ENCODE results near the gene BTF3L4. TPM values are rescaled to one million over a fixed set of nuclear protein-coding genes. Genes with fewer than 3 reads are reported as not detected.
A peak's percentile ranks its signal among the peaks of the same experiment; 100 is the strongest.

The BTF3L4 gene
- polyA plus RNA-seq, 2 of the 4 experiments (the other 2 are of a cell fraction) = 47.4 to 63.8 TPM

DNA sequence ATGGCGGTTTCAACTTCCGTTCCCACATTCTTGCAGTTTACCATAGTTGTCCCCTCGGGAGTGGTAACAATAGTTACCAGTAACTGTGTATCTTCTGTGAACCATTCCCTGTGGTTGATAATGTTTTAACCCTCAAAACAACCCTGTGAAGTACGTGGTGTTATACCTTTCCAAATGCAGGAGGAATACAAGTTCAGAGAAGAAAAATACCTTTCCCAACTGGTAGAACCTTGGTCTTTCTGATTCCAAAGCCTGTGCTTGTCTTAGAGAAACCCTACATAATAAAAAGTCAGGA lies 789 bp downstream of the BTF3L4 start:
- WGBS (ENCODE audit: missing lambda C conversion rate) = 0% methylated on average over 4 of the region's 4 CpGs
- no peak for ATAC-seq
- Histone ChIP-seq H3K9me3 (no peaks in the 10 kb centered on the region), H3K27ac (peak overlapping the region; percentile 99 to 100), H3K4me3 (peak overlapping the region; percentile 85), H3K4me1 (peaks cover 28% of the 10 kb centered on the region), H3K4me2 (peak overlapping the region; percentile 91)
- CTCF ChIA-PET = no interaction called here
- no peak for DNase-seq (ENCODE audit: low read depth in 1 of 2, low spot score in 1 of 2)
- TF ChIP-seq POLR2AphosphoS2 (conservative IDR thresholded peaks at IDR 0.05; ENCODE audit: low read length) = no peak
- TF ChIP-seq HEYL (CRISPR knock-in tag; IDR thresholded peaks at IDR 0.05) = no peak
- no peak for TF ChIP-seq CBX8 (IDR thresholded peaks at IDR 0.05)
- TF ChIP-seq JUNB (IDR thresholded peaks at IDR 0.05) = no peak
- no peak for TF ChIP-seq HDAC2 (IDR thresholded peaks at IDR 0.05)
- TF ChIP-seq RAD21 (conservative IDR thresholded peaks at IDR 0.05 in 1 of 2, IDR thresholded peaks at IDR 0.05 in 1 of 2) = no peak
- POLR2A ChIA-PET = interaction anchor here (3.1 kb wide), 1 partner anchor 24 kb away, joined by 13 read pairs; the partner anchor contains the start of gene KTI12
- no peak for FAIRE-seq

DNA sequence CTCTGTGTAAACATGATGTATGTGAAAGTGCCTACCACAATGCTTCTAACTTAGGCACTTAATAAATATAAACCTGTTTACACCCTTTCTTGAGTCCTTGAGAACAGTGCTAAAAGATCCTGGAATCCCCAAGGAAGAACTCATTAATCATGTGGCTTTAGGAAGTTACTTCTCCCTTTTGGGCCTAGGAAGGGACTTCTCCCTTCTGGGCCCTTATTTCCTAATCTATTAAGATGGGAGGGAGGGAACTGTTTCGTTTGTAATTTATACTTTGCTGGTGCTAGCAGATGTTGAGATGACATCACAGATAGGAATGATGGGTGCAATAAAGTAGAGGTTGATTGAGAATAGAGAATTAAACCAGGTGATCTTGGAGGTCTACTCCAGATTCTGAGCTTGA lies 1.2 kb downstream of the BTF3L4 start:
- DNase-seq (ENCODE audit: low read depth in 1 of 2, low spot score in 1 of 2) = no peak
- CTCF ChIA-PET = no interaction called here
- TF ChIP-seq HEYL (CRISPR knock-in tag; IDR thresholded peaks at IDR 0.05) (no peak), RCOR1 (IDR thresholded peaks at IDR 0.05; ENCODE audit: low read depth, low read length) (no peak), HOXB13 (CRISPR knock-in tag; IDR thresholded peaks at IDR 0.05; ENCODE audit: low read depth) (no peak), EHF (CRISPR knock-in tag; IDR thresholded peaks at IDR 0.05) (no peak), EHMT2 (IDR thresholded peaks at IDR 0.05; ENCODE audit: low read depth) (no peak), GATA3 (IDR thresholded peaks at IDR 0.05; ENCODE audit: borderline replicate concordance) (no peak), CBX8 (IDR thresholded peaks at IDR 0.05) (no peak), ESRRA (IDR thresholded peaks at IDR 0.05; ENCODE audit: borderline replicate concordance, low read length) (no peak), ZFP36 (IDR thresholded peaks at IDR 0.05; ENCODE audit: borderline replicate concordance, partially characterized antibody) (no peak), RNF2 (IDR thresholded peaks at IDR 0.05; ENCODE audit: borderline replicate concordance, low read depth) (no peak), CHD2 (IDR thresholded peaks at IDR 0.05; ENCODE audit: low read length, partially characterized antibody) (no peak), RFX5 (IDR thresholded peaks at IDR 0.05) (no peak), CEBPB (IDR thresholded peaks at IDR 0.05) (no peak), ZSCAN20 (CRISPR knock-in tag; IDR thresholded peaks at IDR 0.05) (no peak), NR3C1 (IDR thresholded peaks at IDR 0.05) (no peak), RAD21 (conservative IDR thresholded peaks at IDR 0.05 in 1 of 2, IDR thresholded peaks at IDR 0.05 in 1 of 2) (no peak), MAFK (IDR thresholded peaks at IDR 0.05; ENCODE audit: partially characterized antibody) (no peak)
- TF ChIP-seq, protein P1, sequence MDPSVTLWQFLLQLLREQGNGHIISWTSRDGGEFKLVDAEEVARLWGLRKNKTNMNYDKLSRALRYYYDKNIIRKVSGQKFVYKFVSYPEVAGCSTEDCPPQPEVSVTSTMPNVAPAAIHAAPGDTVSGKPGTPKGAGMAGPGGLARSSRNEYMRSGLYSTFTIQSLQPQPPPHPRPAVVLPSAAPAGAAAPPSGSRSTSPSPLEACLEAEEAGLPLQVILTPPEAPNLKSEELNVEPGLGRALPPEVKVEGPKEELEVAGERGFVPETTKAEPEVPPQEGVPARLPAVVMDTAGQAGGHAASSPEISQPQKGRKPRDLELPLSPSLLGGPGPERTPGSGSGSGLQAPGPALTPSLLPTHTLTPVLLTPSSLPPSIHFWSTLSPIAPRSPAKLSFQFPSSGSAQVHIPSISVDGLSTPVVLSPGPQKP (IDR thresholded peaks at IDR 0.05; ENCODE audit: low read depth, low read length) = no peak
- TF ChIP-seq, protein P2, sequence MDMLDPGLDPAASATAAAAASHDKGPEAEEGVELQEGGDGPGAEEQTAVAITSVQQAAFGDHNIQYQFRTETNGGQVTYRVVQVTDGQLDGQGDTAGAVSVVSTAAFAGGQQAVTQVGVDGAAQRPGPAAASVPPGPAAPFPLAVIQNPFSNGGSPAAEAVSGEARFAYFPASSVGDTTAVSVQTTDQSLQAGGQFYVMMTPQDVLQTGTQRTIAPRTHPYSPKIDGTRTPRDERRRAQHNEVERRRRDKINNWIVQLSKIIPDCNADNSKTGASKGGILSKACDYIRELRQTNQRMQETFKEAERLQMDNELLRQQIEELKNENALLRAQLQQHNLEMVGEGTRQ (IDR thresholded peaks at IDR 0.05) = no peak
- peak overlapping the region; percentile 91 for H3K4me2 ChIP-seq
- FAIRE-seq = no peak
- POLR2A ChIA-PET = no interaction called here
- ATAC-seq = no peak
- H3K27ac ChIP-seq = peak overlapping the region; percentile 99 to 100
- H3K9me3 ChIP-seq = no peaks in the 10 kb centered on the region
- peak overlapping the region; percentile 85 for H3K4me3 ChIP-seq
- 0% methylated on average over 1 of the region's 1 CpG for WGBS (ENCODE audit: missing lambda C conversion rate)
- H3K4me1 ChIP-seq = peaks cover 28% of the 10 kb centered on the region

DNA sequence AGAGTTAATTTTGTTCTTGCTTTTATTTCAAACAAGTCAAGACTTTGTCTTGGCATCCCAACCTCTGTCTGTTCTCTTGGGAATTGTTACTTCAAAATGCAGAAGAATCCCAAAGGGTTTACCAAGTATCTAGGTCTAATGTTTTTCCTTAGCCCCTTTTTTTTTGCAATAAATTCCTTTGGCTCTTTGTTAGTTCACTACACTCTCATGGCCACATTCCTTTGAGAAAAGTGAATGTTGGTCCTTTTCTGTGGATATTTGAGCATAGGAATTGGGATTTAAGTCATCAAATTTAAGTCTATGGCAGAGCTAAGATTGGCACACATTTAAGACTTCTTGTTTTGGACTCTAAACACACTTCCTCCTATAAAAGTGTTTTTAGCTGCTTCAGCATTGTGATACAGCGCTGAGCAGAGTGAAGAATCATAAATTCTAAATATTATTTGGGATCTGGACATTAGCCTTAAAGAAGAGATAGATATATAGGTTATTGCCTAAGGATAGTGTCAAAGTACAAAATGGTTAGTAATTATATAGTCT lies 1.9 kb downstream of the BTF3L4 start:
- ATAC-seq (no peak), DNase-seq (ENCODE audit: low read depth in 1 of 2, low spot score in 1 of 2) (no peak), FAIRE-seq (no peak)
- CTCF ChIA-PET = no interaction called here
- H3K9me3 ChIP-seq = no peaks in the 10 kb centered on the region
- H3K4me1 ChIP-seq = peaks cover 28% of the 10 kb centered on the region
- WGBS (ENCODE audit: missing lambda C conversion rate) = 100% methylated on average over 1 of the region's 1 CpG
- POLR2A ChIA-PET = no interaction called here
- peak overlapping the region; percentile 91 for H3K4me2 ChIP-seq
- peak overlapping the region; percentile 85; the same call in 2 of the 3 replicates for H3K4me3 ChIP-seq
- peak overlapping the region in 1 of 2 experiments; percentile 100; a peak in 1 of 6 replicates for H3K27ac ChIP-seq
- TF ChIP-seq RFX5 (IDR thresholded peaks at IDR 0.05) (no peak), CEBPB (IDR thresholded peaks at IDR 0.05) (no peak), MAFK (IDR thresholded peaks at IDR 0.05; ENCODE audit: partially characterized antibody) (no peak), RCOR1 (IDR thresholded peaks at IDR 0.05; ENCODE audit: low read depth, low read length) (no peak), FOSB (CRISPR knock-in tag; IDR thresholded peaks at IDR 0.05) (no peak), MYC (IDR thresholded peaks at IDR 0.05; ENCODE audit: borderline replicate concordance, low read length) (no peak), FOXS1 (CRISPR knock-in tag; IDR thresholded peaks at IDR 0.05) (no peak), TP53 (CRISPR knock-in tag; IDR thresholded peaks at IDR 0.05) (no peak), SREBF2 (IDR thresholded peaks at IDR 0.05) (no peak), HOXB5 (CRISPR knock-in tag; IDR thresholded peaks at IDR 0.05) (no peak), FOSL2 (IDR thresholded peaks at IDR 0.05) (no peak), FOSL2 (CRISPR knock-in tag; IDR thresholded peaks at IDR 0.05) (no peak), PHF8 (IDR thresholded peaks at IDR 0.05; ENCODE audit: borderline replicate concordance, low read depth) (no peak)
- TF ChIP-seq, protein P3, sequence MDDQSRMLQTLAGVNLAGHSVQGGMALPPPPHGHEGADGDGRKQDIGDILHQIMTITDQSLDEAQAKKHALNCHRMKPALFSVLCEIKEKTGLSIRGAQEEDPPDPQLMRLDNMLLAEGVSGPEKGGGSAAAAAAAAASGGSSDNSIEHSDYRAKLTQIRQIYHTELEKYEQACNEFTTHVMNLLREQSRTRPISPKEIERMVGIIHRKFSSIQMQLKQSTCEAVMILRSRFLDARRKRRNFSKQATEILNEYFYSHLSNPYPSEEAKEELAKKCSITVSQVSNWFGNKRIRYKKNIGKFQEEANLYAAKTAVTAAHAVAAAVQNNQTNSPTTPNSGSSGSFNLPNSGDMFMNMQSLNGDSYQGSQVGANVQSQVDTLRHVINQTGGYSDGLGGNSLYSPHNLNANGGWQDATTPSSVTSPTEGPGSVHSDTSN (IDR thresholded peaks at IDR 0.05) = no peak
- TF ChIP-seq, protein P4, sequence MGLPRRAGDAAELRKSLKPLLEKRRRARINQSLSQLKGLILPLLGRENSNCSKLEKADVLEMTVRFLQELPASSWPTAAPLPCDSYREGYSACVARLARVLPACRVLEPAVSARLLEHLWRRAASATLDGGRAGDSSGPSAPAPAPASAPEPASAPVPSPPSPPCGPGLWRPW (IDR thresholded peaks at IDR 0.05) = no peak
- TF ChIP-seq, protein P5, sequence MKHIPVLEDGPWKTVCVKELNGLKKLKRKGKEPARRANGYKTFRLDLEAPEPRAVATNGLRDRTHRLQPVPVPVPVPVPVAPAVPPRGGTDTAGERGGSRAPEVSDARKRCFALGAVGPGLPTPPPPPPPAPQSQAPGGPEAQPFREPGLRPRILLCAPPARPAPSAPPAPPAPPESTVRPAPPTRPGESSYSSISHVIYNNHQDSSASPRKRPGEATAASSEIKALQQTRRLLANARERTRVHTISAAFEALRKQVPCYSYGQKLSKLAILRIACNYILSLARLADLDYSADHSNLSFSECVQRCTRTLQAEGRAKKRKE (CRISPR knock-in tag; IDR thresholded peaks at IDR 0.05; ENCODE audit: low read depth) = no peak
